NK-92 (cell line): Measurements from ENCODE around the gene PEBP1.

Experiments used
- DNase-seq: peaks from one replicate; lab custom pipeline; 2025; ENCODE audit not compliant: unreplicated experiment; lab: John Stamatoyannopoulos, UW

The PEBP1 gene

DNA sequence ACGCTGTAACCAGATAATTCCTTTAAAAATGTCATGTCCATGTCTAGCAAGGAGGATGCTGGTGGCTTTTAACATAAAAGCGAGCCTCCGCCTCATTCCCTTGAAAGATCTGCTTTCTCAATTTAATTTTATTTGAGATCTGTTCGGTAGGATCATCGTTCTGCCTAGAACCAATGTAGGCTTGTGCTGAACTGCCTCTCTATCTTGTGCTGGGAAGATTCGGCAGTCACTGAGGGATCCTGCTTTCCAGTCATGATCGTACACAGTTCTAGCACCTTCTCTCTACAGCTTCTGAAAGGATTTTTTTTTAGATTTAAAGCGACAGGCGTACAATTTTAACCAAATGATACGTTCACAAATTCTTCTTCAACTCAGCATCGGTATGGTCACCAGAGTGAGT is 54.3 kb downstream of the PEBP1 start:
- no peak for DNase-seq

DNA sequence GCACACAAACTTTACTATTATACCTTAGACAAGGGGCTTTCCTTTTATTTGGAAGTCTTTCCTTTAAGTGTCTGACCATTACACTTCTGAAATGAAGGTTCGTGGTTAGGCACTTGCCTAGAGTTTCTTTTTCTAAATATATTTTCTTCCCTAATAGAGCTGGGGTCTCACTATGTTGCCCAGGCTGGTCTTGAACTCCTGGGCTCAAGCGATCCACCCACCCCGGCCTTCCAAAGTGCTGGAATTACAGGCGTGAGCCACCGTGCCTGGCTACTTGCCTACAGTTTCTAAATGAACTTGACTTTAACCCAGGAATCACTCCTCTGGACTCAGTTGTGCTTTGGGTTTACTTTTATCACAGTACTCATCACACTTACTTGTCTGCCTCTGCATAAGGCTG is 57.6 kb downstream of the PEBP1 start:
- DNase-seq, result no peak

DNA sequence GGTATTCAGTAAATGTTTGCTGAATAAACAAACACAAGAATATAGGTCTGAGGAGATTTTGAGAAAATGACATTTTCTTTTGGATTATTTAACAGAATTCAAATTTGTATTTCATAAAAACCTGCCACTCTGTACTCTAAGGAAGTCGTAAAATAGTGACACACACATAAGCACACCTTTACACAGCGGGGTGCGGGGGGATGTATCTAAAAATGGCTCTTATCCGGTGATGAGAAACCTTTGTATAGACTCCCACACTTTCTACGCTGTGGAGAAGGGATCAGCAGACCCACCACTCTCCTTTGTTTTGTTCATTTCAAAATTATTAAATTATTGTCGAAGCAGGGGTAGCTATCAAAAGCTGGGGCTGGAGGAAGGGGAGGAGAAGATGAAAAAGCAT is 58.0 kb downstream of the PEBP1 start:
- DNase-seq, result no peak
